Activated T-helper 9 cell treated with anti-CD3 and anti-CD28 coated beads, Interleukin-2, amount 50 U/mL, for 16 hours (primary cell): ENCODE data around the gene MEOX2.

Source experiments
- DNase-seq: peaks from one replicate; pipeline ENCODE4 v3.0.0-alpha.2; 2020; ENCODE audit warnings: low read depth

The MEOX2 gene

DNA sequence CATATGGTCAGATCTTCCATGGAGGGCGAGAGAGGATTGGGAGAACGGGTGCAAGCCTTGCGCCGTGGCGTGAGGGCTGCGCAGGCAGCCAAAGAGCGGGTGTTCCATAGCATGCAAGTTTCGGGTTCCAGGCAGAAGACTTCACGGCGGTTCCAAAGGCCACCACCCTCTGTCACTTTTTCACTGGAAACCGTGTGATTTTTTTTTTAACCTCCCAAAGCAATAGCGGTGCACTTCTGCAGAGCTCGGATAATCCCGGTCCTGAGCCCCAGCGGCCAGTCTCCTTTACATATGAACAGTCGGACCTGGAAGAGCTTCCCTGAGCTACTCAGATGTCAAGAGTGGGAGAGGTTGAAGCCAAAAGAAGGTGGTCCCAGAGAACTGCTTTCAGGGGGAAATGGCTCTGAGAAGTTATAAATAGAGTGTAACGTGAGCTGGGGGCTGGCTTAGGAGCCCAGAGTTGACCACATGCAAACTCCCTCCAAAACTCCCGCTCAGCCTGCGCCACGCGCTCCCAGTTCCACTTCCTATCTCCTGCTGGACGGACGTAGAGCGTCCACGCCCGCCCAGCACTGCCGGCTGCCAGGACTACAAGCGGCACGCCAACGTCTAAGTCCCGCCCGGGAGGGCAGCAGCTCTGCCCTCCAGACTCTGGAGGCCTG lies at the start of gene MEOX2:
Gene MEOX2 (minus strand): TSS at position 389 of the 662 bp plus-strand sequence. CDS start 281 bp downstream, at position 108.
- DNase-seq, result no peak

DNA sequence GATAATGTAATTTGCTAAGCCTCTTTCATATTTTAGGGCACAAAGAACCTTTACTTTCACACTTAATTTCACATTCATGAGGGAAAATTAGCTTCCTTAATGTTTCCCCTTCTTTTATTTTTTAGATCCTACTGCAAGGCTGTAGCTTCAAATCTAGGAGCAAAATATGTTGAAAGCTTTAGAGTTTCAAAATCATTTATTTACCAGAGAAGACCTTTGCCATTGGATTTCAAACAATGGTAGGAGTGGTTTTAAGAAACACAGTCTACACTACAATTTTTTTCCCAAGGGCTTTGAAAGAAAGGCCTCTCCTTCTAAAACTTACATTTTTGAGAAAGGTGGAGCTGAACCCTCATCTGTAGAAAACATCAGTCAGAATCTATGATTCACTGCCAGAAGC lies 43.3 kb upstream of the MEOX2 start:
- no peak for DNase-seq

GRCh38 chr7:15725051-15725450 lies 38.6 kb upstream of the MEOX2 start:
- no peak for DNase-seq

GRCh38 chr7:15723841-15724240 lies 37.4 kb upstream of the MEOX2 start:
- DNase-seq, result no peak

GRCh38 chr7:15720849-15721471 lies 34.5 kb upstream of the MEOX2 start:
- DNase-seq, result no peak

GRCh38 chr7:15719311-15719710 lies 32.8 kb upstream of the MEOX2 start:
- DNase-seq, result no peak

GRCh38 chr7:15715435-15715834 lies 29.0 kb upstream of the MEOX2 start:
- DNase-seq, result no peak

DNA sequence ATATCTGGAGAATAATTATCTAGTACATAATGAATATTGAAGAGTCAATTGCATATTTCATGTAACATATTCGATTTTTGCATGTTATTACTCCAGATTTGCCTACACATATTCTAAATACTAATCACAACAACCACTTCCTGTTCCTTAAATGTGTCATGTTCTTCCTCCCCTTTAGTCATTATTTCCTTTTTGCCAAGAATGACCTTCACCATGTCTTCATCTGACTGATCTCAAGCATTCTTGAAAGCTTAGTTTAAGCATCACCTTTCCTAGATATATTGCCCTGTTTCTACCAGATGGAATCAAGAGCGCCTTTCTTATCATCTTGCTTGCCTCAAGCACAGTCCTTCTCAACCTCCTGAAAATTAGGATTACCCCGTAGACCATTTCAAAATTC lies 23.5 kb upstream of the MEOX2 start:
- DNase-seq, result no peak

DNA sequence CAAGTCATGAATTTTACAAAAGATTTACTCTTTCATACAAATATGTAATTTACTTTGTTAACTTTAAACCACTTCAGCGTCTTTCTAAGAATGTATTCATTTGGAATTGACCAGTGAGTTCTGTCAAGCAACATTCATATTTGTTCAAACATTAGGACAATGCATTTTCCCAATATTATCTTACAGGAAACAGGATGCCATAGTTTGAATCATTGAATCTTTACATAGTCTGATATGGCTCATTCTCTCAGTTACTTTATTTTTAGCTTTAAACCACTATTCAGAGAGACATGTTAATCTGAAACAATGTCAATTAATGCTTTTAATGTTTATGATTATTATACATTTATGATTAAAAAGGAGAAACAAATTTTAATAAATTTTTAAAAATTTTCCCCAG lies 21.1 kb upstream of the MEOX2 start:
- no peak for DNase-seq

- DNase-seq, result no peak
Observed at GRCh38 chr7:15703732-15704131, 17.2 kb upstream of the MEOX2 start.

DNA sequence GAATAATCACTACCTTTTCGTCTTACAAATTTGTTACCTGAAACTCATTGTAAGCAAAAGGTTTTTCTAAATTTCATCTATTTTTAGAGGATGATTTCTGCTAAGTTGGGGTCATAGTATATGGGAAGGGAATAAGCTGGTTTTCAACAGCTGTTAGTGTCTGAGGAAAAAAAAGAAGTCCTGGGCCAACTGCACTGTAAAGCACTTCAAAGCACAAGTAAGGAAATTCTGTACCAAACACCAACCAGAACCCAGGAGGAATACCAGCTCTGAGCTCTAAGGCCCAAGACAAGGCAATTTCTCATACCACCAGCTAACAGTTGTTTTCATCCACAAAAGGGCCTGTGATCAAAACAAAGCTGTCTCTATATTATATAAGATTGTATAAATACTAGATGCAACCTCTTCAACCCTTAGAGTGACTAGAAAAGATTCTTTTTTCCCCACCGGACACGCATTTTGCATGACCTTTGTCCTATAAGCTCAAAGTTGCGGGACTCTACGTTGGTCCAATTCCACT lies 6.1 kb upstream of the MEOX2 start:
- DNase-seq, result no peak

GRCh38 chr7:15688911-15689310 lies 2.4 kb upstream of the MEOX2 start:
- DNase-seq, result no peak

DNA sequence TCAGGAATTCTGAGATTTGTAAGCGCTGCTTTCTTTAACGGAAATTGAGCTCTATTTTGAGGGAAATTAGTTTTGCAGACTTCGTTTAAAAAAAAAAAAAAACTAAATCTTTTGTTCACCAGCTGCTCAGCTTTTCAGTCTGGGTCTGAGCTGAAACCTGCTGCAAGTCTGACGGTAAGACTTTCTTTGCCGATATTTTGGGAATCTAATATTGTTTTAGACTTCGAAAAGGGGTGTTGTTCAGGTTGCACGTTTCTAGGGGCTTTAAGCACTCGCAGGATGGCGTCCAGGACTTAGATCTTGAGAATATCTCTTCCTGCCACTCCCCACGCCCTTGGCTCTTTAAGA lies 1.8 kb upstream of the MEOX2 start:
- DNase-seq, result no peak

GRCh38 chr7:15687546-15688278 lies 1.2 kb upstream of the MEOX2 start:
- DNase-seq, result no peak

DNA sequence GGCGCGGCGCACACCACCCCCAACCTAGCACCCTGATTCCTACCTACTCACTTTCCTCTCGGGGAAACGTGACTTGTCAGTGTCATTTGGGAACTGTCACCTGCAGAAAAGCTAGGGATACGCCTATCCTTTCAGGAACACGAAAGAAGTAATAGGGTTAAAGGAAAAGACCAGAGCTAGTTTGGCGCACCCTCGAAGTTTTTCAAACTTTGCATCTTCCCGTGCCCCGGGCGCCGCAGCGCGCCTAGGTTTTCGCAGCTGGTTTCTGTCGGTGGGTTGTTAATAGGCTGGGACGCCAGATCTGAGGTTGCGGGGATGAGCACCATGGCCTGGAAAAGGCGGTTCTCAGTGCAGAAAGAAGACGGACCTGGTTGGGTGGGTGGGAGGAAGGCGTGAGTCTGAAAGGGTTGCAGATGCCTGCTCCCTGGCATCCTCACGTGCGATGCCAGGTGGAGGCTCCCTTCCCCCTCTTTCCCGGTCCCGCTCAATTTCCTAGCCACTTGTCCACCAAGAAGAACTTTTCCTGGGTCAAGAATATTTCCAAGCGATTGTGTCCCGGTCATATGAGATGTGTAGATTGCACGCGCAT lies 568 bp upstream of the MEOX2 start:
- DNase-seq, result no peak

DNA sequence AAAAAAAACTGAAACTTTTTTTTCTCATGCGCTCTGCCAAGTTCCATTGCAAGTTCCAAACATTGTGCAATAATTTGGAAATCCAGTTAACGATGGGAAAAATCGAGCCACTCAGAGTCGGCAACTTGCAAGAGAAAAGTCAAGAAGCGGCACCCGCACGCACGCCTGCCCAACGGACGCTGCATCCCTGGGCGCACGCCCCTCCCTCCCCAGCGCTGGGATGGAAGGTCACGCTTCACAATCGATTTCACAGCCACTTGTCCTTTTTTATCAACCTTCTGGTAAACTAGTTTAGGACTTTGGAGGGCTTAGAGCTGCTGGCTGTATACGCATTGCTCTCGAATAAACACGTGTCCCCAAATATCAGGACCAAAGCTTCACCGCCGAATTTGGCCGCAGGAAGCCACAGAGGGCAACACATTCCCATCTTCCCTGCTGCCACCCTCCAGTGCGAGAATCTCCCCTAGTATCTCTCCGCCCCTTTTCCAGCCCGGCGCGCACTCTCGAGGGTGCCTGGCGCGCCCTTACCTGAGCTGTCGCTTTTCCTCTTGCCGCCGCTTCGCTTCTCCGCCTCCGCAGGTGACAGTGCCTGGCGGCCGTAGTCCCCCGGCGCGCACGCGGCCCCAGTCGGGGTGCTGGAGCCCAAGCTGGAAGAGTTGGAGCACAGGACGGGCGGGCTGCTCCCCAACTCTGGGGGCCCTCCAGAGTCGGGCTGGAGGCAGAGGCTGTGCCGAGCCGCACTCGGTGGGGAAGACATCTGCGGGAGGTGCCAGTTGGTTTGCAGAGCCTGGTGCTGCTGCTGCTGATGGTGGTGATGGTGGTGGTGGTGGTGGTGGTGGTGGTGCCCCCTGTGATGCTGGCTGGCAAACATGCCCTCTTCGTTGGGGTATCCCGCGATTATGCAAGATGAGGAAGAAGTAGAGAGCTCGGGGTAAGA lies 857 bp downstream of the MEOX2 start:
- no peak for DNase-seq

DNA sequence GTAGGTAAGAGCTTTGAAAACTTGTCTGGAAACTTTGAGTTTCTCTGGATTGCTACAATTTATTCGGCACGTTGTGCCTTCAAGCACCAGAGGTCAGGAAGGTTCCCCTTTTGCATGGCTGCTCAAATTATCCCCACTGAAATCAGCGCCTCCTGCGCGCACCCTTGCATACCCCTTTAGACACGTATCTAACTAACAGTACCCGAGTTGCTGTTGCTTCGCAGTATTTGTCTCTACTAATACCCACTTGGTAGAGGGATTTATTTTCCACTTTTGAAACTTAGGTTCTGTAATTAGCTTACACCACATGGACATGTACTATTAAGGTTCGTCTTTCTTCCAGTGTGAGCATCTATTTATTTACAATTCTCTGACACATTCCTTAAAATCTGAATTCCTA lies 1.6 kb downstream of the MEOX2 start:
- no peak for DNase-seq

DNA sequence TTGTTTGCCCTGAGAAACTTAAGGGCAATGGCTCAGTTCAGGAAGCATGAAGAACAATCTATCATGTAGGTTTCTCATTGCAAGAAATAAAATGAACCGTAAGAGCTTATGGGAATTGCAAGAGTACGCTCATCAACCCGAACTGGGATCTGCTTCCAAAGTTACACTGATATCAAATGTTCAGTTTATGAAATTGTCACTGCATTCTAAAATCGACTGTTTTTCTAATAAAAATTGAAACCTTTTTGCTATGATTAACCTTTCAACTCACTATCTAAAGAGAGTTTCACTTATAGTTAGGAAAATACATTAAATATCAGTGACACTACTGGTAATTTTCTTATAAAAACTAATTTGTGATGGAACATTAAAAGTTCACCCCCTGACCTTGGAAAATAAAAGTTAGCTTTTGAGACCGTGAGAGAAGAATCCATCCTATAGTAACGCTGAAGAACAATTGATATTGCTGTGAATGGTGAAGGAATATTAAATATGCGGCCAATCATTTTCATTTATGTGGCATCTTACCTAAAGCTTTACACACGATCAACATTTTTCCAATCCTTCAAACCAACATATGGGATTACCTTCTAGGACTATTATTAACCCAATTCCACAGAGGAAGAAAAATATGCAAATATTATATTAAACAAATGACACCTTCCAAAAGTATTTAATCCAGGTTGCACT lies 2.2 kb downstream of the MEOX2 start:
- no peak for DNase-seq

GRCh38 chr7:15682751-15683245 lies 3.7 kb downstream of the MEOX2 start:
- no peak for DNase-seq

GRCh38 chr7:15682111-15682510 lies 4.4 kb downstream of the MEOX2 start:
- no peak for DNase-seq

DNA sequence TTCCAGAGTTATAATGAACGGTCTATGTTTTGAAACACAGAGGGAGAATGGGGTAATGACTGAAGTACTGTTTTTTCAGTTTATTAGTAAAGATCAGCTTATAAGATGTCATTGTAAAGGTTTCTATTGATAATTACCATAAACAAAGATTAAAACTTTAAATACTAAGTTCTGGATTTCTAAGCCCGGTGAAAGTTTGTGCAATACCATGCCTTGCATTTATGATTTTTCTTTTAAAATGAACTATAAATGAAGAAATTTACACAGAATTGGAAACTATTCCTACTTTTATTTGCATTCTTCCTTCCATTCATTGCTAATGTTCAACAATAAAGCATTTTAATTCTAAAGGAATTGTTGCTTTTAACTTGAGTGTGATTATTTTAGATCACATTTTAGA lies 4.9 kb downstream of the MEOX2 start:
- DNase-seq, result no peak
